ENCODE measurements around the gene STT3B.

The STT3B gene

GRCh38 chr3:31561891-31562290, 29.2 kb downstream of the STT3B start:
- H3K18ac ChIP-seq (ENCODE audit: low read depth in 1 of 2, low read length in 2 of 2) = no peak overlapping the region
- H3K4me3 ChIP-seq (ENCODE audit: insufficient read depth in 1 of 2, low read depth in 1 of 2, low read length in 2 of 2) = no peak overlapping the region
- peaks cover 6% of the 10 kb centered on the region for H3K79me1 ChIP-seq (replicated peaks; ENCODE audit: low read length, poor library complexity, severe bottlenecking)
- no peak overlapping the region for H3K4ac ChIP-seq (ENCODE audit: low read depth in 1 of 2, low read length in 2 of 2)
- no peak overlapping the region for H2BK12ac ChIP-seq (ENCODE audit: low read length in 2 of 2)
- H2AK5ac ChIP-seq (ENCODE audit: low read length, severe bottlenecking) = no peak overlapping the region
- no peak overlapping the region for H2AFZ ChIP-seq (ENCODE audit: low read depth, low read length)
- H3K4me1 ChIP-seq (ENCODE audit: control insufficient read depth, insufficient read depth, low read depth, low read length) = peaks cover 3% of the 10 kb centered on the region
- H3K4me2 ChIP-seq (ENCODE audit: low read length, poor library complexity, severe bottlenecking) = no peak overlapping the region
- no peak overlapping the region for H4K8ac ChIP-seq (ENCODE audit: low read length)
- peaks cover 14% of the 10 kb centered on the region for H3K9me3 ChIP-seq (ENCODE audit: control insufficient read depth, low read length)
- H2BK120ac ChIP-seq (ENCODE audit: low read depth, low read length) = no peak overlapping the region
- H3K23ac ChIP-seq (ENCODE audit: low read length in 2 of 2) = no peak overlapping the region
- H2BK15ac ChIP-seq (ENCODE audit: low read depth, poor library complexity, severe bottlenecking) = no peak overlapping the region
- H4K91ac ChIP-seq (ENCODE audit: low read length) = no peak overlapping the region
- H3K14ac ChIP-seq (ENCODE audit: low read length in 2 of 2) = no peak overlapping the region
- WGBS = 91% methylated on average over 5 of the region's 5 CpGs
- no peak for DNase-seq
- H3K9ac ChIP-seq (ENCODE audit: low read length) = no peak overlapping the region
- no peaks in the 10 kb centered on the region for H3K36me3 ChIP-seq (ENCODE audit: control insufficient read depth in 1 of 2, insufficient read depth in 2 of 2, low read depth in 1 of 2, low read length in 2 of 2)
- H3K27ac ChIP-seq (ENCODE audit: low read length, poor library complexity, severe bottlenecking) = no peak overlapping the region
- no peak overlapping the region for H2BK5ac ChIP-seq (ENCODE audit: low read depth, low read length, poor library complexity, severe bottlenecking)
- no peaks in the 10 kb centered on the region for H3K27me3 ChIP-seq (ENCODE audit: control insufficient read depth in 1 of 2, insufficient read depth in 1 of 2, low read length in 2 of 2)

- H3K4me3 ChIP-seq (ENCODE audit: insufficient read depth in 1 of 2, low read depth in 1 of 2, low read length in 2 of 2) = no peak overlapping the region
- no peak overlapping the region for H3K9ac ChIP-seq (ENCODE audit: low read length)
- H3K9me3 ChIP-seq (ENCODE audit: control insufficient read depth, low read length) = peaks cover 14% of the 10 kb centered on the region
- H3K4me1 ChIP-seq (ENCODE audit: control insufficient read depth, insufficient read depth, low read depth, low read length) = peaks cover 3% of the 10 kb centered on the region
- no peak overlapping the region for H3K18ac ChIP-seq (ENCODE audit: low read depth in 1 of 2, low read length in 2 of 2)
- no peak overlapping the region for H2BK12ac ChIP-seq (ENCODE audit: low read length in 2 of 2)
- no peaks in the 10 kb centered on the region for H3K27me3 ChIP-seq (ENCODE audit: control insufficient read depth in 1 of 2, insufficient read depth in 1 of 2, low read length in 2 of 2)
- no peak overlapping the region for H4K91ac ChIP-seq (ENCODE audit: low read length)
- H3K4me2 ChIP-seq (ENCODE audit: low read length, poor library complexity, severe bottlenecking) = no peak overlapping the region
- DNase-seq = no peak
- no peak overlapping the region for H2AK5ac ChIP-seq (ENCODE audit: low read length, severe bottlenecking)
- H3K79me1 ChIP-seq (replicated peaks; ENCODE audit: low read length, poor library complexity, severe bottlenecking) = peaks cover 6% of the 10 kb centered on the region
- H2BK120ac ChIP-seq (ENCODE audit: low read depth, low read length) = no peak overlapping the region
- no peak overlapping the region for H2BK5ac ChIP-seq (ENCODE audit: low read depth, low read length, poor library complexity, severe bottlenecking)
- no peak overlapping the region for H3K27ac ChIP-seq (ENCODE audit: low read length, poor library complexity, severe bottlenecking)
- 80% methylated on average over 8 of the region's 8 CpGs for WGBS
- no peaks in the 10 kb centered on the region for H3K36me3 ChIP-seq (ENCODE audit: control insufficient read depth in 1 of 2, insufficient read depth in 2 of 2, low read depth in 1 of 2, low read length in 2 of 2)
- no peak overlapping the region for H3K14ac ChIP-seq (ENCODE audit: low read length in 2 of 2)
- peak overlapping the region; percentile 71 for H4K8ac ChIP-seq (ENCODE audit: low read length)
- no peak overlapping the region for H3K4ac ChIP-seq (ENCODE audit: low read depth in 1 of 2, low read length in 2 of 2)
- no peak overlapping the region for H3K23ac ChIP-seq (ENCODE audit: low read length in 2 of 2)
- H2AFZ ChIP-seq (ENCODE audit: low read depth, low read length) = no peak overlapping the region
- H2BK15ac ChIP-seq (ENCODE audit: low read depth, poor library complexity, severe bottlenecking) = no peak overlapping the region
Observed at GRCh38 chr3:31562525-31562924, 29.8 kb downstream of the STT3B start.

GRCh38 chr3:31565288-31565687, 32.6 kb downstream of the STT3B start:
- Histone ChIP-seq H3K4me3 (ENCODE audit: insufficient read depth in 1 of 2, low read depth in 1 of 2, low read length in 2 of 2) (no peak overlapping the region), H2BK15ac (ENCODE audit: low read depth, poor library complexity, severe bottlenecking) (no peak overlapping the region), H3K4me1 (ENCODE audit: control insufficient read depth, insufficient read depth, low read depth, low read length) (peaks cover 3% of the 10 kb centered on the region), H4K91ac (ENCODE audit: low read length) (no peak overlapping the region), H2BK120ac (ENCODE audit: low read depth, low read length) (no peak overlapping the region), H2BK5ac (ENCODE audit: low read depth, low read length, poor library complexity, severe bottlenecking) (no peak overlapping the region), H3K79me1 (replicated peaks; ENCODE audit: low read length, poor library complexity, severe bottlenecking) (peaks cover 8% of the 10 kb centered on the region), H3K4me2 (ENCODE audit: low read length, poor library complexity, severe bottlenecking) (no peak overlapping the region), H3K23ac (ENCODE audit: low read length in 2 of 2) (no peak overlapping the region), H3K4ac (ENCODE audit: low read depth in 1 of 2, low read length in 2 of 2) (no peak overlapping the region), H3K27ac (ENCODE audit: low read length, poor library complexity, severe bottlenecking) (no peak overlapping the region), H3K9me3 (ENCODE audit: control insufficient read depth, low read length) (peaks cover 4% of the 10 kb centered on the region), H4K8ac (ENCODE audit: low read length) (no peak overlapping the region), H3K36me3 (ENCODE audit: control insufficient read depth in 1 of 2, insufficient read depth in 2 of 2, low read depth in 1 of 2, low read length in 2 of 2) (no peaks in the 10 kb centered on the region), H2AFZ (ENCODE audit: low read depth, low read length) (no peak overlapping the region), H2BK12ac (ENCODE audit: low read length in 2 of 2) (no peak overlapping the region), H3K14ac (ENCODE audit: low read length in 2 of 2) (no peak overlapping the region), H3K27me3 (ENCODE audit: control insufficient read depth in 1 of 2, insufficient read depth in 1 of 2, low read length in 2 of 2) (no peaks in the 10 kb centered on the region), H3K9ac (ENCODE audit: low read length) (no peak overlapping the region), H3K18ac (ENCODE audit: low read depth in 1 of 2, low read length in 2 of 2) (no peak overlapping the region), H2AK5ac (ENCODE audit: low read length, severe bottlenecking) (no peak overlapping the region)
- DNase-seq = no peak
- WGBS = 61% methylated on average over 1 of the region's 1 CpG

GRCh38 chr3:31567036-31567435, 34.3 kb downstream of the STT3B start:
- Histone ChIP-seq H4K91ac (ENCODE audit: low read length) (no peak overlapping the region), H2BK5ac (ENCODE audit: low read depth, low read length, poor library complexity, severe bottlenecking) (no peak overlapping the region), H3K4me1 (ENCODE audit: control insufficient read depth, insufficient read depth, low read depth, low read length) (peaks cover 2% of the 10 kb centered on the region), H3K27ac (ENCODE audit: low read length, poor library complexity, severe bottlenecking) (no peak overlapping the region), H3K4me2 (ENCODE audit: low read length, poor library complexity, severe bottlenecking) (no peak overlapping the region), H3K14ac (ENCODE audit: low read length in 2 of 2) (no peak overlapping the region), H3K36me3 (ENCODE audit: control insufficient read depth in 1 of 2, insufficient read depth in 2 of 2, low read depth in 1 of 2, low read length in 2 of 2) (no peaks in the 10 kb centered on the region), H3K79me1 (replicated peaks; ENCODE audit: low read length, poor library complexity, severe bottlenecking) (peaks cover 11% of the 10 kb centered on the region), H3K18ac (ENCODE audit: low read depth in 1 of 2, low read length in 2 of 2) (no peak overlapping the region), H3K9me3 (ENCODE audit: control insufficient read depth, low read length) (no peaks in the 10 kb centered on the region), H3K4ac (ENCODE audit: low read depth in 1 of 2, low read length in 2 of 2) (no peak overlapping the region), H3K4me3 (ENCODE audit: insufficient read depth in 1 of 2, low read depth in 1 of 2, low read length in 2 of 2) (no peak overlapping the region), H2BK120ac (ENCODE audit: low read depth, low read length) (no peak overlapping the region), H4K8ac (ENCODE audit: low read length) (no peak overlapping the region), H3K9ac (ENCODE audit: low read length) (no peak overlapping the region), H2AK5ac (ENCODE audit: low read length, severe bottlenecking) (no peak overlapping the region), H2AFZ (ENCODE audit: low read depth, low read length) (no peak overlapping the region), H2BK12ac (ENCODE audit: low read length in 2 of 2) (no peak overlapping the region), H2BK15ac (ENCODE audit: low read depth, poor library complexity, severe bottlenecking) (no peak overlapping the region), H3K23ac (ENCODE audit: low read length in 2 of 2) (no peak overlapping the region), H3K27me3 (ENCODE audit: control insufficient read depth in 1 of 2, insufficient read depth in 1 of 2, low read length in 2 of 2) (no peaks in the 10 kb centered on the region)
- DNase-seq = no peak
- WGBS = no CpG with 5 or more reads among the region's 1 CpG

Measured in mesenchymal stem cell (in vitro differentiated cells and primary cell).